Measurements from ENCODE around the gene PTGFR. TPM values are rescaled to one million over a fixed set of nuclear protein-coding genes. Genes with fewer than 3 reads are reported as not detected.

Gene PTGFR
- total RNA-seq, 1 experiment from 2014 or later, result not detected

DNA sequence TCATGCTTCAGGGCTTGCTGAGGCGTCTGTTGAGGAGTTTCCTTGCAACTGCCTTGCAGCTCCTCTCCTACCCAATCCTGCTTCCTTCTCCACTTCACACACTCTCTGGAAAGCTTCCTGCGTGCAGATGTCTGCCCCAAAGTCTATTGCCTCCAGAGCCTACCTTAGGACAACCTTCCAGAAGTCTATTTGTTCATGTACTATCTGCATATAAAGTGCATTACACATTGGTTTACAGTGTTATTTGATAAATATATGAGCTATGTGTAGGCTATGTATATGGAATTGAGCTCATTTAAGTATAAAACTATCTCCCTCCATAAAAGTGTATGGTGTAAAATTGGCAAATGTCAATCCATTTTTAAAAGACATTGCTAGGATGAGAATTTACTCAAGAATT is 9.8 kb downstream of the PTGFR start:
- intact Hi-C loops (cut with micrococcal nuclease), result no loop called here
- H3K79me2 ChIP-seq (ENCODE audit: insufficient read depth, low read length), result no peaks in the 10 kb centered on the region
- no peaks in the 10 kb centered on the region for H3K36me3 ChIP-seq (ENCODE audit: control insufficient read depth in 1 of 2, insufficient read depth in 2 of 2, low read length in 2 of 2)
- no peaks in the 10 kb centered on the region for H3K9me2 ChIP-seq (ENCODE audit: insufficient read depth)
- H3K9ac ChIP-seq (ENCODE audit: low read length), result no peak overlapping the region
- no peaks in the 10 kb centered on the region for H3K27me3 ChIP-seq (ENCODE audit: insufficient read depth, low read length)
- no peak overlapping the region for H3K4me3 ChIP-seq (replicated peaks in 1 of 2; ENCODE audit: low read depth in 1 of 2, low read length in 2 of 2)
- no peak overlapping the region for H3K4me2 ChIP-seq (ENCODE audit: low read length)
- no peak overlapping the region for H2AFZ ChIP-seq (ENCODE audit: low read depth, low read length, poor library complexity, severe bottlenecking)
- no peaks in the 10 kb centered on the region for H3K4me1 ChIP-seq (ENCODE audit: control insufficient read depth in 1 of 2, insufficient read depth in 2 of 2, low read length in 2 of 2)
- ChIA-PET CTCF (no interaction called here), POLR2A (no interaction called here), RAD21 (ENCODE audit: low non-redundant PET in 1 of 2, low total read pairs in 2 of 2, uncharacterized antibody in 2 of 2, unreplicated experiment in 2 of 2) (no interaction called here)
- H3K9me3 ChIP-seq (ENCODE audit: control insufficient read depth in 1 of 2, insufficient read depth in 1 of 2, low read depth in 1 of 2, low read length in 2 of 2), result no peaks in the 10 kb centered on the region
- no TSS peak for BruUV-seq (replicated peaks)
- TF ChIP-seq, protein P1, sequence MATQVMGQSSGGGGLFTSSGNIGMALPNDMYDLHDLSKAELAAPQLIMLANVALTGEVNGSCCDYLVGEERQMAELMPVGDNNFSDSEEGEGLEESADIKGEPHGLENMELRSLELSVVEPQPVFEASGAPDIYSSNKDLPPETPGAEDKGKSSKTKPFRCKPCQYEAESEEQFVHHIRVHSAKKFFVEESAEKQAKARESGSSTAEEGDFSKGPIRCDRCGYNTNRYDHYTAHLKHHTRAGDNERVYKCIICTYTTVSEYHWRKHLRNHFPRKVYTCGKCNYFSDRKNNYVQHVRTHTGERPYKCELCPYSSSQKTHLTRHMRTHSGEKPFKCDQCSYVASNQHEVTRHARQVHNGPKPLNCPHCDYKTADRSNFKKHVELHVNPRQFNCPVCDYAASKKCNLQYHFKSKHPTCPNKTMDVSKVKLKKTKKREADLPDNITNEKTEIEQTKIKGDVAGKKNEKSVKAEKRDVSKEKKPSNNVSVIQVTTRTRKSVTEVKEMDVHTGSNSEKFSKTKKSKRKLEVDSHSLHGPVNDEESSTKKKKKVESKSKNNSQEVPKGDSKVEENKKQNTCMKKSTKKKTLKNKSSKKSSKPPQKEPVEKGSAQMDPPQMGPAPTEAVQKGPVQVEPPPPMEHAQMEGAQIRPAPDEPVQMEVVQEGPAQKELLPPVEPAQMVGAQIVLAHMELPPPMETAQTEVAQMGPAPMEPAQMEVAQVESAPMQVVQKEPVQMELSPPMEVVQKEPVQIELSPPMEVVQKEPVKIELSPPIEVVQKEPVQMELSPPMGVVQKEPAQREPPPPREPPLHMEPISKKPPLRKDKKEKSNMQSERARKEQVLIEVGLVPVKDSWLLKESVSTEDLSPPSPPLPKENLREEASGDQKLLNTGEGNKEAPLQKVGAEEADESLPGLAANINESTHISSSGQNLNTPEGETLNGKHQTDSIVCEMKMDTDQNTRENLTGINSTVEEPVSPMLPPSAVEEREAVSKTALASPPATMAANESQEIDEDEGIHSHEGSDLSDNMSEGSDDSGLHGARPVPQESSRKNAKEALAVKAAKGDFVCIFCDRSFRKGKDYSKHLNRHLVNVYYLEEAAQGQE (IDR thresholded peaks at IDR 0.05; ENCODE audit: low read depth), result no peak
- no peak for TF ChIP-seq ZNF274 (IDR thresholded peaks at IDR 0.05; ENCODE audit: low read depth, low read length)
- no peak for TF ChIP-seq POLR2AphosphoS5 (IDR thresholded peaks at IDR 0.05; ENCODE audit: low read depth, low read length)
- TF ChIP-seq SIN3A (IDR thresholded peaks at IDR 0.05; ENCODE audit: low read depth), result no peak
- no peak for TF ChIP-seq EZH2phosphoT487 (IDR thresholded peaks at IDR 0.05; ENCODE audit: borderline replicate concordance)
- TF ChIP-seq SRF (IDR thresholded peaks at IDR 0.05; ENCODE audit: low read depth), result no peak
- TF ChIP-seq, protein P2, sequence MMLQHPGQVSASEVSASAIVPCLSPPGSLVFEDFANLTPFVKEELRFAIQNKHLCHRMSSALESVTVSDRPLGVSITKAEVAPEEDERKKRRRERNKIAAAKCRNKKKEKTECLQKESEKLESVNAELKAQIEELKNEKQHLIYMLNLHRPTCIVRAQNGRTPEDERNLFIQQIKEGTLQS (IDR thresholded peaks at IDR 0.05), result no peak
- TF ChIP-seq EZH2 (IDR thresholded peaks at IDR 0.05), result no peak
- TF ChIP-seq POLR2A (IDR thresholded peaks at IDR 0.05; ENCODE audit: borderline replicate concordance, extremely low read depth, insufficient read depth, insufficient read length), result no peak
- no peak for ATAC-seq
- H3K27ac ChIP-seq (ENCODE audit: low read depth, low read length), result no peak overlapping the region
- DNase-seq (ENCODE audit: low read depth, low spot score), result no peak
- no peaks in the 10 kb centered on the region for H4K20me1 ChIP-seq (ENCODE audit: insufficient read depth)
